NT2/D1 (cell line): ENCODE data around the gene NTRK3.

Experiments
- SUZ12 ChIP-seq: IDR thresholded peaks from 2 replicates; pipeline ENCODE4 v1.6.1; 2011; ENCODE audit not compliant: insufficient read length, insufficient read depth; ENCODE audit errors: extremely low read depth
- YY1 ChIP-seq: IDR thresholded peaks from 2 replicates; pipeline ENCODE4 v1.6.1; 2011; ENCODE audit not compliant: insufficient read length, insufficient read depth
- ZNF274 ChIP-seq: IDR thresholded peaks from 2 replicates; pipeline ENCODE4 v1.6.1; 2011; ENCODE audit warnings: mild to moderate bottlenecking, low read depth, low read length

GRCh38 chr15:88269356-88270062, 13.0 kb upstream of the NTRK3 start:
- TF ChIP-seq YY1 (no peak), ZNF274 (no peak), SUZ12 (no peak)
